ENCODE data around the gene FBP2.
"Not testable (repeated sequence)": the region's sequence is repeated elsewhere in the genome, so short reads cannot be mapped to it uniquely, and the experiment has no call there.

Gene FBP2

GRCh38 chr9:94564279-94564678, 29.3 kb downstream of the FBP2 start:
- DNase-seq (ENCODE audit: low read depth, low spot score), result not testable (repeated sequence)

GRCh38 chr9:94563548-94563947, 30.1 kb downstream of the FBP2 start:
- no peak for DNase-seq (ENCODE audit: low read depth, low spot score)

- DNase-seq (ENCODE audit: low read depth, low spot score), result no peak
Observed at GRCh38 chr9:94560237-94560636, 33.4 kb downstream of the FBP2 start.

GRCh38 chr9:94557376-94557775, 36.2 kb downstream of the FBP2 start:
- DNase-seq (ENCODE audit: low read depth, low spot score), result no peak

GRCh38 chr9:94554439-94555331, 38.9 kb downstream of the FBP2 start, which contains the start of gene PCAT7:
TSS of gene PCAT7 (plus strand) at chr9:94555083.
- DNase-seq (ENCODE audit: low read depth, low spot score), result no peak

- no peak for DNase-seq (ENCODE audit: low read depth, low spot score)
Observed at GRCh38 chr9:94554078-94554438, 39.6 kb downstream of the FBP2 start.

GRCh38 chr9:94553029-94553938, 40.3 kb downstream of the FBP2 start:
- DNase-seq (ENCODE audit: low read depth, low spot score), result no peak

GRCh38 chr9:94545940-94546339, 47.7 kb downstream of the FBP2 start:
- no peak for DNase-seq (ENCODE audit: low read depth, low spot score)

GRCh38 chr9:94544335-94544734, 49.3 kb downstream of the FBP2 start:
- DNase-seq (ENCODE audit: low read depth, low spot score), result not testable (repeated sequence)

- no peak for DNase-seq (ENCODE audit: low read depth, low spot score)
Observed at GRCh38 chr9:94538908-94539307, 54.7 kb downstream of the FBP2 start.

GRCh38 chr9:94534901-94535300, 58.7 kb downstream of the FBP2 start:
- DNase-seq (ENCODE audit: low read depth, low spot score), result no peak

- DNase-seq (ENCODE audit: low read depth, low spot score), result no peak
Observed at GRCh38 chr9:94533601-94534000, 60.0 kb downstream of the FBP2 start.

GRCh38 chr9:94533155-94533554, 60.5 kb downstream of the FBP2 start:
- no peak for DNase-seq (ENCODE audit: low read depth, low spot score)

GRCh38 chr9:94528886-94529285, 64.7 kb downstream of the FBP2 start:
- DNase-seq (ENCODE audit: low read depth, low spot score), result no peak

GRCh38 chr9:94526951-94527350, 66.7 kb downstream of the FBP2 start:
- no peak for DNase-seq (ENCODE audit: low read depth, low spot score)

- no peak for DNase-seq (ENCODE audit: low read depth, low spot score)
Observed at GRCh38 chr9:94526271-94526670, 67.4 kb downstream of the FBP2 start.

- DNase-seq (ENCODE audit: low read depth, low spot score), result no peak
Observed at GRCh38 chr9:94525396-94526035, 68.1 kb downstream of the FBP2 start.

GRCh38 chr9:94517254-94517653, 76.4 kb downstream of the FBP2 start:
- no peak for DNase-seq (ENCODE audit: low read depth, low spot score)

- DNase-seq (ENCODE audit: low read depth, low spot score), result no peak
Observed at GRCh38 chr9:94514722-94515121, 78.9 kb downstream of the FBP2 start.

GRCh38 chr9:94511955-94512265, 81.7 kb downstream of the FBP2 start:
- no peak for DNase-seq (ENCODE audit: low read depth, low spot score)

- no peak for DNase-seq (ENCODE audit: low read depth, low spot score)
Observed at GRCh38 chr9:94511134-94511954, 82.3 kb downstream of the FBP2 start.
